HEK293T (cell line): ENCODE measurements around the gene MAP3K14.

Experiments
- CTCF ChIA-PET: fragments of 350-600 bp; formaldehyde crosslinking; extraction: SDS; loops from one replicate; lab custom pipeline; 2021; ENCODE audit warnings: antibody characterized with exemption, inconsistent platforms; lab: Yijun Ruan, JAX
- POLR2A ChIA-PET: fragments of 350-600 bp; formaldehyde crosslinking; extraction: SDS; loops from one replicate; lab custom pipeline; 2020; ENCODE audit warnings: antibody characterized with exemption, inconsistent platforms; lab: Yijun Ruan, JAX
- DNase-seq: peaks from one replicate; pipeline ENCODE4 v3.0.0; 2012; ENCODE audit warnings: mixed read lengths; ENCODE audit errors: extremely low spot score
- ARNT ChIP-seq: fragments of 450-650 bp; IDR thresholded peaks from 2 replicates; pipeline ENCODE4 v1.6.1; 2017; ENCODE audit warnings: mild to moderate bottlenecking
- BHLHE40 ChIP-seq: fragments of 450-650 bp; IDR thresholded peaks from 2 replicates; pipeline ENCODE4 v1.6.1; 2016; ENCODE audit warnings: mild to moderate bottlenecking, moderate library complexity, borderline replicate concordance
- CTBP1 ChIP-seq: fragments of 450-650 bp; IDR thresholded peaks from 2 replicates; pipeline ENCODE4 v1.6.1; 2016; ENCODE audit warnings: borderline replicate concordance
- ELF4 ChIP-seq: fragments of 450-650 bp; IDR thresholded peaks from 2 replicates; pipeline ENCODE4 v1.6.1; 2017; ENCODE audit warnings: antibody characterized with exemption
- FOXA1 ChIP-seq: fragments of 450-650 bp; IDR thresholded peaks from 2 replicates; pipeline ENCODE4 v1.6.1; 2016; ENCODE audit warnings: mild to moderate bottlenecking
- FOXK2 ChIP-seq: fragments of 450-650 bp; IDR thresholded peaks from 2 replicates; pipeline ENCODE4 v1.6.1; 2016; ENCODE audit warnings: mild to moderate bottlenecking
- FOXM1 ChIP-seq: fragments of 450-650 bp; IDR thresholded peaks from 2 replicates; pipeline ENCODE4 v1.6.1; 2017; ENCODE audit warnings: mild to moderate bottlenecking, borderline replicate concordance
- HDGF ChIP-seq: fragments of 450-650 bp; IDR thresholded peaks from 2 replicates; pipeline ENCODE4 v1.6.1; 2017; ENCODE audit warnings: antibody characterized with exemption, borderline replicate concordance
- L3MBTL2 ChIP-seq: fragments of 450-650 bp; conservative IDR thresholded peaks from 2 replicates; pipeline ENCODE4 v1.6.1; 2016; ENCODE audit warnings: mild to moderate bottlenecking
- LEF1 ChIP-seq: fragments of 450-650 bp; IDR thresholded peaks from 2 replicates; pipeline ENCODE4 v1.6.1; 2017; ENCODE audit warnings: mild to moderate bottlenecking, borderline replicate concordance
- NFRKB ChIP-seq: fragments of 450-650 bp; IDR thresholded peaks from 2 replicates; pipeline ENCODE4 v1.6.1; 2016; ENCODE audit warnings: mild to moderate bottlenecking, moderate library complexity
- PKNOX1 ChIP-seq: fragments of 450-650 bp; IDR thresholded peaks from 2 replicates; pipeline ENCODE4 v1.6.1; 2016
- SP1 ChIP-seq: fragments of 450-650 bp; IDR thresholded peaks from 2 replicates; pipeline ENCODE4 v1.6.1; 2017
- SUZ12 ChIP-seq: fragments of 450-650 bp; IDR thresholded peaks from 2 replicates; pipeline ENCODE4 v1.6.1; 2016; ENCODE audit warnings: mild to moderate bottlenecking
- TARDBP ChIP-seq: fragments of 450-650 bp; IDR thresholded peaks from 2 replicates; pipeline ENCODE4 v1.6.1; 2016
- ZNF384 ChIP-seq: fragments of 450-650 bp; IDR thresholded peaks from 2 replicates; pipeline ENCODE4 v1.6.1; 2016

The MAP3K14 gene

GRCh38 chr17:45264430-45264829 lies 52.4 kb downstream of the MAP3K14 start:
- POLR2A ChIA-PET, result no interaction called here
- no peak for TF ChIP-seq HDGF
- TF ChIP-seq LEF1, result no peak
- no peak for TF ChIP-seq ELF4
- CTCF ChIA-PET, result interaction anchor here (1.1 kb wide), 1 partner anchor 17 kb away, joined by 3 read pairs; no protein-coding TSS in a partner anchor
- DNase-seq, result no peak

GRCh38 chr17:45263477-45263860 lies 53.4 kb downstream of the MAP3K14 start:
- ChIA-PET CTCF (interaction anchor here (1.0 to 1.1 kb wide), 2 partner anchors 16 to 45 kb away, joined by 3 to 5 read pairs; no protein-coding TSS in a partner anchor), POLR2A (no interaction called here)
- no peak for TF ChIP-seq TARDBP
- TF ChIP-seq PKNOX1, result no peak
- no peak for TF ChIP-seq SUZ12
- TF ChIP-seq SP1, result no peak
- no peak for TF ChIP-seq LEF1
- no peak for TF ChIP-seq FOXA1
- no peak for TF ChIP-seq ZNF384
- TF ChIP-seq BHLHE40, result no peak
- TF ChIP-seq ELF4, result no peak
- no peak for TF ChIP-seq CTBP1
- no peak for TF ChIP-seq HDGF
- TF ChIP-seq L3MBTL2, result no peak
- TF ChIP-seq FOXM1, result no peak
- no peak for TF ChIP-seq NFRKB
- no peak for TF ChIP-seq ARNT
- no peak for TF ChIP-seq FOXK2
- no peak for DNase-seq

GRCh38 chr17:45262516-45263476 lies 54.0 kb downstream of the MAP3K14 start:
- CTCF ChIA-PET, result interaction anchor here (1.0 kb wide), 1 partner anchor 44 kb away, joined by 5 read pairs; no protein-coding TSS in a partner anchor
- POLR2A ChIA-PET, result no interaction called here
- TF ChIP-seq SP1 (no peak), TARDBP (no peak)
- no peak for DNase-seq

DNA sequence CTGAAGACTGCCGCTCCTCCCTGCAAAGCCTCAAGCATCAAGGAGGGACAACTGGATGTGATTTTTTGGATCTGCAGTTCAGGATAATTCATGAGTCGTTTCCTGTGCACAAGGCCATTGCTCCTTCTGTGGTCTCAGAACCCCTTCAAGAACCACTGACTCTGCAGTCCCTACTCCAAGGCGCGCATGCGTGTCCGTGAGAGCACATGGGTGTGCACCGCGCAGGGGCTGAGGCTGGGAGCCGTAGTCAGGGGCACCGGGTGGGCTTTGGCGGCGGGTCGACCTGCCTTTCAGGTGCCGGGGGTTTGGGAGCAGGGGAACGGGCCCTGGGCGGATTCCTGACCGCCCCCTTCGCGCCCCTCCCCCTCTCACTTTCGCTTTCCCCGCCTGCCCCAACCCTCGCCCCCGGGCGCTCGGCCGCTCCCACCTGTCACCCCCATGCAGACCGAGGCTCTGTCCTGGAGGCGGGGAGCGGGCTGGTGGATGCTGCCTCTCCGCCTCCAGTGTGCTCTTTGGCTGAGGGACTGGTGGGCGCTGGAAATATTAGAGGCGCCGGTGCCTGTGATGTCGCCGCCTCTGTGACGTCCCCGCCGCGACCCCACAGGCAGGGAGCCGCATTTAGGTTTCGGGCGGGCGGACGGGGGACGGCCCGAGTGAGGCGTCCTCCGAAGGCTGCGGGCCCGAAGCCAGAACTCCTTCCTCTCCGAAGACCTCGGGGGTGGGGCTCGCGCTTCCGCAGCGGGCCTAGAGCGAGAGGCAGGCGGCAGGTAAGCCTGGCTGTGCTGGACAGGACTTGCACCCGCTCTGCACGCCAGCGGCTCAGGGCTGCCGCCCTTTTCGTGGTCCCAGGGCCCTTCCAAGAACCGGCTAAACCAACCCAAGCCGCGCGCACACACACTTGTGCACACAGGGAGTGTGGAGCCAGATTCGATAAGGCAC lies 55.0 kb downstream of the MAP3K14 start, which contains the start of gene SPATA32:
Gene SPATA32 (minus strand): TSS at position 518 of the 939 bp plus-strand sequence. CDS start 78 bp downstream, at position 440.
- TF ChIP-seq LEF1 (no peak), ARNT (no peak)
- POLR2A ChIA-PET, result no interaction called here
- DNase-seq, result no peak
- CTCF ChIA-PET, result no interaction called here

GRCh38 chr17:45260204-45260783 lies 56.5 kb downstream of the MAP3K14 start:
- ChIA-PET CTCF (interaction anchor here (1.4 kb wide), 1 partner anchor 17 kb away, joined by 5 read pairs; no protein-coding TSS in a partner anchor), POLR2A (no interaction called here)
- no peak for TF ChIP-seq ZNF384
- TF ChIP-seq LEF1, result no peak
- TF ChIP-seq HDGF, result no peak
- no peak for TF ChIP-seq BHLHE40
- TF ChIP-seq CTBP1, result no peak
- no peak for TF ChIP-seq FOXA1
- TF ChIP-seq SP1, result no peak
- TF ChIP-seq ARNT, result no peak
- no peak for TF ChIP-seq FOXK2
- no peak for TF ChIP-seq NFRKB
- no peak for TF ChIP-seq ELF4
- TF ChIP-seq FOXM1, result no peak
- no peak for DNase-seq

DNA sequence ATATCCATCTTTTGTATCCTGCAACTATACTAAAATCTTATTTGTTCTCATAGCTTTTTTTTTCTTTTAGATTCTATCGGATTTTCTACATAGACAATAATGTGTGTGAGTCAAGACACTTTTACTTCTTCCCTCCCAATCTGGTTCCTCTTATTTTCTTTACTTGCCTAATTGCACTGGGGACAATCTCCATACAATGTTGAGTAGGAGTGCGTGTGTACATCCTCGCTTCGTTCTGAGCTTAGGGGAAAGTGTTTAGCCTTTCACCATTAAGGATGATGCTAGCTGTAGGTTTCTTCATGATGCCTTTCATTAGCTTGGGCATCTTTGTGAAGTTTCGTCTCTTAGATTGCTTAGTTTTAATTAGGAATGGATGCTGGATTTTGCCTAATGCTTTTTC lies 57.8 kb downstream of the MAP3K14 start:
- TF ChIP-seq L3MBTL2 (no peak), ZNF384 (no peak), SUZ12 (no peak), HDGF (no peak), SP1 (no peak), FOXM1 (no peak), NFRKB (no peak), FOXK2 (no peak)
- POLR2A ChIA-PET, result no interaction called here
- DNase-seq, result no peak
- CTCF ChIA-PET, result interaction anchor here (0.8 to 1.1 kb wide), 2 partner anchors 13 to 124 kb away, joined by 4 read pairs; partner anchors contain the start of gene ACBD4

DNA sequence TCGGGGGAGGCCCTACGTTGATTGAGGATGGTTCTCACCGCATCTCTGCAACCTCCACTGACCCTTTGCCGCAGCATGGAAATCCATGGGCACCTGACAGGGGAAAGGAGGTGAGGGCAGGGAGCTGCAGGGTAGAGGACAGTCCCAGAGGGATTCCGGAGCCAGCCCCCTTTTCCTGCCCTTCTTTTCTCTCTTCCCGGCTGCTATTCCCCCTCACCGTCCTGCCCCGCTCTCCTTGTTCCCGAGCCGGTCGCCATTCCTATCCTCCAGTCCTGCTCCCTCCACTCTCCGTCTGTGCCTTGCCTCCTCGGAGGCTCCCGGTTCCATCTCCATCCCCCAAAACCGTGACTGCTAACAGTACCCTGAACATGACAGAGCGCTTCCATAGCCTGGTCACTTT lies 59.7 kb downstream of the MAP3K14 start:
- TF ChIP-seq ELF4, result no peak
- no peak for TF ChIP-seq FOXK2
- TF ChIP-seq TARDBP, result no peak
- TF ChIP-seq BHLHE40, result no peak
- no peak for TF ChIP-seq SP1
- TF ChIP-seq L3MBTL2, result no peak
- no peak for TF ChIP-seq ARNT
- DNase-seq, result no peak
- ChIA-PET POLR2A (no interaction called here), CTCF (interaction anchor here (1.3 kb wide), 1 partner anchor 21 kb away, joined by 6 read pairs; no protein-coding TSS in a partner anchor)
